ENCODE measurements around the gene KIAA1549.

The KIAA1549 gene

DNA sequence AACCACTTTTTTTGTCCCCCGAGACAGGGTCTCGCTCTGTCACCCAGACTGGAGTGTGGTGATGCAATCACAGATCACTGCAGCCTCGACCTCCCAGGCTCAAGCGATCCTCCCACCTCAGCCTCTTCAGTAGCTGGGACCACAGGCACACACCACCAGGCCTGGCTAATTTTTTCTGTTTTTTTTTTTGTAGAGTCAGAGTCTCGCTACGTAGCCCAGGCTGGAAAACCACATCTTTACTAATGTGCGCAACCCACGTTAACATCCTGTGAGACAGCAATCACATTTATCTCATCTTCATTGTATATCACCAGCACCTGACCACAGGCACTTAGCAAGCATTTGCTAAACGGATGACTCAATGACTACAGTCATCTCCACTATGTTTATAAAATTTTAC lies 105.4 kb downstream of the KIAA1549 start:
- Histone ChIP-seq H3K4me1 (ENCODE audit: control insufficient read depth in 1 of 2, insufficient read depth in 2 of 2, low read length in 2 of 2) (no peaks in the 10 kb centered on the region), H3K9ac (ENCODE audit: low read depth in 1 of 2, low read length in 2 of 2) (no peak overlapping the region), H3K27me3 (ENCODE audit: control insufficient read depth in 1 of 2, insufficient read depth in 2 of 2, low read length in 2 of 2) (no peaks in the 10 kb centered on the region), H3K4me3 (ENCODE audit: low read depth in 1 of 2, low read length in 2 of 2) (no peak overlapping the region), H3K27ac (ENCODE audit: low read depth, low read length) (no peak overlapping the region), H3K9me3 (ENCODE audit: control insufficient read depth in 1 of 2, low read length in 2 of 2) (no peaks in the 10 kb centered on the region), H3K36me3 (ENCODE audit: control insufficient read depth in 1 of 2, insufficient read depth in 2 of 2, low read length in 2 of 2) (no peaks in the 10 kb centered on the region)

- Histone ChIP-seq H3K27me3 (ENCODE audit: control insufficient read depth in 1 of 2, insufficient read depth in 2 of 2, low read length in 2 of 2) (no peaks in the 10 kb centered on the region), H3K9ac (ENCODE audit: low read depth in 1 of 2, low read length in 2 of 2) (no peak overlapping the region), H3K4me1 (ENCODE audit: control insufficient read depth in 1 of 2, insufficient read depth in 2 of 2, low read length in 2 of 2) (no peaks in the 10 kb centered on the region), H3K4me3 (ENCODE audit: low read depth in 1 of 2, low read length in 2 of 2) (no peak overlapping the region), H3K36me3 (ENCODE audit: control insufficient read depth in 1 of 2, insufficient read depth in 2 of 2, low read length in 2 of 2) (peaks cover 0 to 6% of the 10 kb centered on the region in 2 donors), H3K27ac (ENCODE audit: low read depth, low read length) (no peak overlapping the region), H3K9me3 (ENCODE audit: control insufficient read depth in 1 of 2, low read length in 2 of 2) (no peaks in the 10 kb centered on the region)
Observed at GRCh38 chr7:138873220-138873892, 107.8 kb downstream of the KIAA1549 start.

DNA sequence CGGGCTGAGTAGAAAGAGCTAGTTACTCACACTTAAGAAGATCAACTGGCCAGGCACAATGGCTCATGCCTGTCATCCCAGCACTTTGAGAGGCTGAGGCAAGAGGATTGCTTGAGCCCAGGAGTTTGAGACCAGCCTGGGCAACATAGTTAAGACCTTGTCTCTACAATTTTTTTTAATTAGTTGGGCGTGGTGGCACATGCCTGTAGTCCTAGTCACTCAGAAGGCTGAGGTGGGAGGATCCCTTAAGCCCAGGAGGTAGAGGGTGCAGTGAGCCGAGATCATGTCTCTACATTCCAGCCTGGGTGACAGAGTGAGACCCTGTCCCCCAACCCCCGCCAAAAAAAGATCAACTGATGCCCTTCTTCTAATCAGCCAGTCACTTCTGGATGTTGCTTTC lies 108.6 kb downstream of the KIAA1549 start:
- no peak overlapping the region for H3K4me3 ChIP-seq (ENCODE audit: low read depth in 1 of 2, low read length in 2 of 2)
- peaks cover 0 to 6% of the 10 kb centered on the region in 2 donors for H3K36me3 ChIP-seq (ENCODE audit: control insufficient read depth in 1 of 2, insufficient read depth in 2 of 2, low read length in 2 of 2)
- no peaks in the 10 kb centered on the region for H3K4me1 ChIP-seq (ENCODE audit: control insufficient read depth in 1 of 2, insufficient read depth in 2 of 2, low read length in 2 of 2)
- no peaks in the 10 kb centered on the region for H3K27me3 ChIP-seq (ENCODE audit: control insufficient read depth in 1 of 2, insufficient read depth in 2 of 2, low read length in 2 of 2)
- H3K9ac ChIP-seq (ENCODE audit: low read depth in 1 of 2, low read length in 2 of 2): no peak overlapping the region
- H3K27ac ChIP-seq (ENCODE audit: low read depth, low read length): no peak overlapping the region
- no peaks in the 10 kb centered on the region for H3K9me3 ChIP-seq (ENCODE audit: control insufficient read depth in 1 of 2, low read length in 2 of 2)

- Histone ChIP-seq H3K4me3 (ENCODE audit: low read depth in 1 of 2, low read length in 2 of 2) (no peak overlapping the region), H3K9me3 (ENCODE audit: control insufficient read depth in 1 of 2, low read length in 2 of 2) (no peaks in the 10 kb centered on the region), H3K27me3 (ENCODE audit: control insufficient read depth in 1 of 2, insufficient read depth in 2 of 2, low read length in 2 of 2) (no peaks in the 10 kb centered on the region), H3K4me1 (ENCODE audit: control insufficient read depth in 1 of 2, insufficient read depth in 2 of 2, low read length in 2 of 2) (no peaks in the 10 kb centered on the region), H3K36me3 (ENCODE audit: control insufficient read depth in 1 of 2, insufficient read depth in 2 of 2, low read length in 2 of 2) (peaks cover 0 to 6% of the 10 kb centered on the region in 2 donors), H3K9ac (ENCODE audit: low read depth in 1 of 2, low read length in 2 of 2) (no peak overlapping the region), H3K27ac (ENCODE audit: low read depth, low read length) (no peak overlapping the region)
Observed at GRCh38 chr7:138871814-138872090, 109.4 kb downstream of the KIAA1549 start.

- H3K9me3 ChIP-seq (ENCODE audit: control insufficient read depth in 1 of 2, low read length in 2 of 2): no peaks in the 10 kb centered on the region
- H3K4me3 ChIP-seq (ENCODE audit: low read depth in 1 of 2, low read length in 2 of 2): no peak overlapping the region
- H3K36me3 ChIP-seq (ENCODE audit: control insufficient read depth in 1 of 2, insufficient read depth in 2 of 2, low read length in 2 of 2): peaks cover 0 to 6% of the 10 kb centered on the region in 2 donors
- H3K27ac ChIP-seq (ENCODE audit: low read depth, low read length): no peak overlapping the region
- H3K9ac ChIP-seq (ENCODE audit: low read depth in 1 of 2, low read length in 2 of 2): no peak overlapping the region
- H3K27me3 ChIP-seq (ENCODE audit: control insufficient read depth in 1 of 2, insufficient read depth in 2 of 2, low read length in 2 of 2): no peaks in the 10 kb centered on the region
- H3K4me1 ChIP-seq (ENCODE audit: control insufficient read depth in 1 of 2, insufficient read depth in 2 of 2, low read length in 2 of 2): no peaks in the 10 kb centered on the region
Observed at GRCh38 chr7:138871065-138871813, 110.0 kb downstream of the KIAA1549 start.

- Histone ChIP-seq H3K36me3 (ENCODE audit: control insufficient read depth in 1 of 2, insufficient read depth in 2 of 2, low read length in 2 of 2) (peaks cover 0 to 6% of the 10 kb centered on the region in 2 donors), H3K27ac (ENCODE audit: low read depth, low read length) (no peak overlapping the region), H3K4me1 (ENCODE audit: control insufficient read depth in 1 of 2, insufficient read depth in 2 of 2, low read length in 2 of 2) (no peaks in the 10 kb centered on the region), H3K4me3 (ENCODE audit: low read depth in 1 of 2, low read length in 2 of 2) (no peak overlapping the region), H3K9ac (ENCODE audit: low read depth in 1 of 2, low read length in 2 of 2) (no peak overlapping the region), H3K27me3 (ENCODE audit: control insufficient read depth in 1 of 2, insufficient read depth in 2 of 2, low read length in 2 of 2) (no peaks in the 10 kb centered on the region), H3K9me3 (ENCODE audit: control insufficient read depth in 1 of 2, low read length in 2 of 2) (no peaks in the 10 kb centered on the region)
Observed at GRCh38 chr7:138869353-138869752, 111.8 kb downstream of the KIAA1549 start.

GRCh38 chr7:138868711-138869110 lies 112.5 kb downstream of the KIAA1549 start:
- H3K9me3 ChIP-seq (ENCODE audit: control insufficient read depth in 1 of 2, low read length in 2 of 2): no peaks in the 10 kb centered on the region
- H3K9ac ChIP-seq (ENCODE audit: low read depth in 1 of 2, low read length in 2 of 2): no peak overlapping the region
- no peak overlapping the region for H3K4me3 ChIP-seq (ENCODE audit: low read depth in 1 of 2, low read length in 2 of 2)
- H3K4me1 ChIP-seq (ENCODE audit: control insufficient read depth in 1 of 2, insufficient read depth in 2 of 2, low read length in 2 of 2): no peaks in the 10 kb centered on the region
- H3K36me3 ChIP-seq (ENCODE audit: control insufficient read depth in 1 of 2, insufficient read depth in 2 of 2, low read length in 2 of 2): peaks cover 0 to 6% of the 10 kb centered on the region in 2 donors
- no peaks in the 10 kb centered on the region for H3K27me3 ChIP-seq (ENCODE audit: control insufficient read depth in 1 of 2, insufficient read depth in 2 of 2, low read length in 2 of 2)
- no peak overlapping the region for H3K27ac ChIP-seq (ENCODE audit: low read depth, low read length)

- Histone ChIP-seq H3K4me3 (ENCODE audit: low read depth in 1 of 2, low read length in 2 of 2) (no peak overlapping the region), H3K9ac (ENCODE audit: low read depth in 1 of 2, low read length in 2 of 2) (no peak overlapping the region), H3K9me3 (ENCODE audit: control insufficient read depth in 1 of 2, low read length in 2 of 2) (no peaks in the 10 kb centered on the region), H3K36me3 (ENCODE audit: control insufficient read depth in 1 of 2, insufficient read depth in 2 of 2, low read length in 2 of 2) (peaks cover 0 to 6% of the 10 kb centered on the region in 2 donors), H3K4me1 (ENCODE audit: control insufficient read depth in 1 of 2, insufficient read depth in 2 of 2, low read length in 2 of 2) (no peaks in the 10 kb centered on the region), H3K27ac (ENCODE audit: low read depth, low read length) (no peak overlapping the region), H3K27me3 (ENCODE audit: control insufficient read depth in 1 of 2, insufficient read depth in 2 of 2, low read length in 2 of 2) (no peaks in the 10 kb centered on the region)
Observed at GRCh38 chr7:138867744-138868143, 113.4 kb downstream of the KIAA1549 start.

- Histone ChIP-seq H3K4me3 (ENCODE audit: low read depth in 1 of 2, low read length in 2 of 2) (no peak overlapping the region), H3K9me3 (ENCODE audit: control insufficient read depth in 1 of 2, low read length in 2 of 2) (no peaks in the 10 kb centered on the region), H3K9ac (ENCODE audit: low read depth in 1 of 2, low read length in 2 of 2) (no peak overlapping the region), H3K27ac (ENCODE audit: low read depth, low read length) (no peak overlapping the region), H3K36me3 (ENCODE audit: control insufficient read depth in 1 of 2, insufficient read depth in 2 of 2, low read length in 2 of 2) (peaks cover 0 to 6% of the 10 kb centered on the region in 2 donors), H3K27me3 (ENCODE audit: control insufficient read depth in 1 of 2, insufficient read depth in 2 of 2, low read length in 2 of 2) (no peaks in the 10 kb centered on the region), H3K4me1 (ENCODE audit: control insufficient read depth in 1 of 2, insufficient read depth in 2 of 2, low read length in 2 of 2) (no peaks in the 10 kb centered on the region)
Observed at GRCh38 chr7:138866353-138866752, 114.8 kb downstream of the KIAA1549 start.

GRCh38 chr7:138865843-138866242 lies 115.3 kb downstream of the KIAA1549 start:
- Histone ChIP-seq H3K9ac (ENCODE audit: low read depth in 1 of 2, low read length in 2 of 2) (no peak overlapping the region), H3K9me3 (ENCODE audit: control insufficient read depth in 1 of 2, low read length in 2 of 2) (no peaks in the 10 kb centered on the region), H3K27ac (ENCODE audit: low read depth, low read length) (no peak overlapping the region), H3K27me3 (ENCODE audit: control insufficient read depth in 1 of 2, insufficient read depth in 2 of 2, low read length in 2 of 2) (no peaks in the 10 kb centered on the region), H3K36me3 (ENCODE audit: control insufficient read depth in 1 of 2, insufficient read depth in 2 of 2, low read length in 2 of 2) (peaks cover 0 to 9% of the 10 kb centered on the region in 2 donors), H3K4me1 (ENCODE audit: control insufficient read depth in 1 of 2, insufficient read depth in 2 of 2, low read length in 2 of 2) (no peaks in the 10 kb centered on the region), H3K4me3 (ENCODE audit: low read depth in 1 of 2, low read length in 2 of 2) (no peak overlapping the region)
